ENCODE results near the gene PTPN14. TPM values are rescaled to one million over a fixed set of nuclear protein-coding genes. Genes with fewer than 3 reads are reported as not detected.
"Not testable (repeated sequence)": the region's sequence is repeated elsewhere in the genome, so short reads cannot be mapped to it uniquely, and the experiment has no call there.

PTPN14 gene
- polyA plus RNA-seq (2013, experiment 1 of 2; ENCODE audit: insufficient read length) = 53.8 TPM
- 58.2 TPM for polyA plus RNA-seq (2013, experiment 2 of 2; ENCODE audit: insufficient read length)

GRCh38 chr1:214551436-214552173 is at the start of gene PTPN14:
Gene PTPN14 (minus strand): TSS chr1:214551602. CDS start chr1:214464803, 86,799 bp downstream.
- DNase-seq = peak; percentile 98

GRCh38 chr1:214593158-214593557 is 41.8 kb upstream of the PTPN14 start:
- no peak for DNase-seq

- not testable (repeated sequence) for DNase-seq
These were observed 40.5 kb upstream of the PTPN14 start for GRCh38 chr1:214591918-214592317.

GRCh38 chr1:214590696-214591095 is 39.3 kb upstream of the PTPN14 start:
- no peak for DNase-seq

GRCh38 chr1:214588963-214589597 is 37.7 kb upstream of the PTPN14 start:
- no peak for DNase-seq

GRCh38 chr1:214587165-214587564 is 35.8 kb upstream of the PTPN14 start:
- no peak for DNase-seq

- no peak for DNase-seq
These were observed 35.2 kb upstream of the PTPN14 start for GRCh38 chr1:214586621-214587020.

GRCh38 chr1:214584805-214585766 is 33.7 kb upstream of the PTPN14 start:
- DNase-seq = peak; percentile 71

GRCh38 chr1:214583824-214584554 is 32.6 kb upstream of the PTPN14 start:
- DNase-seq = no peak

- DNase-seq = no peak
These were observed 31.7 kb upstream of the PTPN14 start for GRCh38 chr1:214583113-214583512.

- no peak for DNase-seq
These were observed 31.0 kb upstream of the PTPN14 start for GRCh38 chr1:214582289-214582891.

- DNase-seq = peak; percentile 80
These were observed 30.4 kb upstream of the PTPN14 start for GRCh38 chr1:214581785-214582184.

GRCh38 chr1:214579183-214579582 is 27.8 kb upstream of the PTPN14 start:
- DNase-seq = no peak

- not testable (repeated sequence) for DNase-seq
These were observed 24.7 kb upstream of the PTPN14 start for GRCh38 chr1:214576120-214576519.

GRCh38 chr1:214574598-214575411 is 23.4 kb upstream of the PTPN14 start:
- no peak for DNase-seq

- no peak for DNase-seq
These were observed 22.2 kb upstream of the PTPN14 start for GRCh38 chr1:214573386-214574318.

- no peak for DNase-seq
These were observed 19.9 kb upstream of the PTPN14 start for GRCh38 chr1:214571281-214571680.

GRCh38 chr1:214570442-214570841 is 19.0 kb upstream of the PTPN14 start:
- peak; percentile 48 for DNase-seq

GRCh38 chr1:214569357-214570004 is 18.1 kb upstream of the PTPN14 start:
- DNase-seq = peak; percentile 64
